Psoas muscle (tissue), 8 donors: Measurements from ENCODE around the gene MEF2A. TPM values are rescaled to one million over a fixed set of nuclear protein-coding genes. Genes with fewer than 3 reads are reported as not detected.
"Not testable (repeated sequence)": the region's sequence is repeated elsewhere in the genome, so short reads cannot be mapped to it uniquely, and the experiment has no call there.

Experiments
- ATAC-seq, 4 donors: fragments of 200-7000 bp; cut with Tn5 transposase; one replicate each; pipeline ENCODE4 v1.9.1; 2020; ENCODE audit warnings: moderate library complexity in 3 of 4, mild to moderate bottlenecking in 2 of 4
- DNase-seq, 2 donors: peaks; one replicate each; pipeline ENCODE4 v3.0.0-alpha.2; 2020
- H3K27ac ChIP-seq: fragments of 200-600 bp; one replicate; pipeline ENCODE4 v1.8.0; 2022
- H3K27me3 ChIP-seq, 3 donors: fragments of 200-600 bp in 1 of 3; one replicate each; pipeline versions ENCODE4 v1.6.1 to v1.8.0; 2013 to 2022; ENCODE audit warnings: low read length in 2 of 3, mild to moderate bottlenecking in 2 of 3, moderate library complexity in 1 of 3; ENCODE audit not compliant: insufficient read depth in 3 of 3
- H3K36me3 ChIP-seq, 2 donors: fragments of 200-600 bp in 1 of 2; one replicate each; pipeline versions ENCODE4 v1.6.1 to v1.8.0; 2013 to 2022; ENCODE audit warnings: low read depth in 1 of 2, mild to moderate bottlenecking in 1 of 2, moderate library complexity in 1 of 2; ENCODE audit not compliant: insufficient read depth in 1 of 2
- H3K4me1 ChIP-seq: fragments of 200-600 bp; one replicate; pipeline ENCODE4 v1.8.0; 2022
- H3K4me3 ChIP-seq: fragments of 200-600 bp; one replicate; pipeline ENCODE4 v1.8.0; 2022; ENCODE audit warnings: mild to moderate bottlenecking
- H3K9me3 ChIP-seq: fragments of 200-600 bp; one replicate; pipeline ENCODE4 v1.8.0; 2022
- WGBS, 3 donors: extraction: QIAGEN DNeasy Blood & Tissue Kit; methylation state at CpG; one replicate each; pipeline versions ENCODE4 v1.1.6 to v1.1.7; 2013; 5-methylcytosine and 5-hydroxymethylcytosine counted together
- intact Hi-C, 2 donors: fragments of 100-400 bp; cut with DNase I; formaldehyde crosslinking; loops; one replicate each; pipeline versions ENCODE4 v1.11.0 to v1.14.2; 2022
- polyA plus RNA-seq, 3 donors: library from polyadenylated mRNA; stranded (reverse); fragments of 200-250 nt; gene quantifications; one replicate each; pipeline ENCODE4 v1.2.3, GENCODE V29; 2013
- total RNA-seq, 4 donors: library from RNA; stranded (reverse); fragmentation: NEBNext Ultra II Directional in 2 of 4; extraction: Animal tissue kit (Norgen Biotek cat#: 25700) in 2 of 4; gene quantifications; one replicate each; pipeline versions ENCODE4 v1.2.1 to v1.2.4, GENCODE V29; 2021 to 2023
- TF ChIP-seq, protein P1 (sequence below): fragments of 200-600 bp; IDR thresholded peaks from one replicate; pipeline ENCODE4 v1.8.0; 2022; ENCODE audit warnings: antibody characterized with exemption
- donor health status: healthy with polysubstance abuse.
- donor health status: DM: no; HTN: no; CAD: no; lungs with moderate emphysema.
- donor health status: Bipolar disorder and iron deficiency.
- donor health status: healthy.
- donor health status: DM: yes; HTN: yes; CAD: no.
- donor health status: DM: no; HTN: no; CAD: no.
- donor health status: DM: no; HTN: no; CAD: no.
- donor health status: DM: yes; HTN: yes; CAD: no.

Gene MEF2A
- total and polyA plus RNA-seq, 7 donors, result 17.1 to 92.6 (median 63.9) TPM

DNA sequence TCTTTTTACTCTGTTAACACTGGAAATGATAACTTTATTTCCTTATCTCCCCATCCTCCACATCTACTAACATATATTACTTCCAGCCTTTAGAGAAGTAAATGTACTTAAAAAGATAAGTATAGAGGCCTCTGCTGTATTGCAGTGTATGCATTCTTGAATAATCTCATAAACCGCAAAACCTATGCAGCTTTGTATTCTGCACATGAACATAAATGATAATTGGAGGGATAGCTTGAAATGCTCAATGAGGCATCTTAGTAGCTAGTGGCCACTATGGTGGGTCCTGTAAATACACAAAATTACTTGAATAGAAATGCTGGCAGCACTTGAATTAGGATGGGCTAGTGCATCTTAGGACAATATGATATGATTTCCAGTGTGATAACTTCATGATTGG, 90.4 kb downstream of the MEF2A start:
- Histone ChIP-seq H3K27ac (no peak overlapping the region), H3K9me3 (no peaks in the 10 kb centered on the region), H3K4me3 (no peak overlapping the region), H3K27me3 (no peaks in the 10 kb centered on the region), H3K4me1 (no peaks in the 10 kb centered on the region), H3K36me3 (no peaks in the 10 kb centered on the region)
- 95 to 99% (median 97%) methylated on average over 1 of the region's 1 CpG for WGBS, 3 donors
- DNase-seq (no peak), ATAC-seq (no peak)
- TF ChIP-seq, protein P1, sequence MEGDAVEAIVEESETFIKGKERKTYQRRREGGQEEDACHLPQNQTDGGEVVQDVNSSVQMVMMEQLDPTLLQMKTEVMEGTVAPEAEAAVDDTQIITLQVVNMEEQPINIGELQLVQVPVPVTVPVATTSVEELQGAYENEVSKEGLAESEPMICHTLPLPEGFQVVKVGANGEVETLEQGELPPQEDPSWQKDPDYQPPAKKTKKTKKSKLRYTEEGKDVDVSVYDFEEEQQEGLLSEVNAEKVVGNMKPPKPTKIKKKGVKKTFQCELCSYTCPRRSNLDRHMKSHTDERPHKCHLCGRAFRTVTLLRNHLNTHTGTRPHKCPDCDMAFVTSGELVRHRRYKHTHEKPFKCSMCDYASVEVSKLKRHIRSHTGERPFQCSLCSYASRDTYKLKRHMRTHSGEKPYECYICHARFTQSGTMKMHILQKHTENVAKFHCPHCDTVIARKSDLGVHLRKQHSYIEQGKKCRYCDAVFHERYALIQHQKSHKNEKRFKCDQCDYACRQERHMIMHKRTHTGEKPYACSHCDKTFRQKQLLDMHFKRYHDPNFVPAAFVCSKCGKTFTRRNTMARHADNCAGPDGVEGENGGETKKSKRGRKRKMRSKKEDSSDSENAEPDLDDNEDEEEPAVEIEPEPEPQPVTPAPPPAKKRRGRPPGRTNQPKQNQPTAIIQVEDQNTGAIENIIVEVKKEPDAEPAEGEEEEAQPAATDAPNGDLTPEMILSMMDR, result no peak
- intact Hi-C loops, result no loop called here

GRCh38 chr15:99657996-99658395, 92.2 kb downstream of the MEF2A start:
- Histone ChIP-seq H3K9me3 (no peaks in the 10 kb centered on the region), H3K36me3 (no peaks in the 10 kb centered on the region), H3K4me3 (no peak overlapping the region), H3K4me1 (no peaks in the 10 kb centered on the region), H3K27ac (no peak overlapping the region), H3K27me3 (no peaks in the 10 kb centered on the region)
- WGBS, 3 donors, result 90 to 94% (median 93%) methylated on average over 2 of the region's 2 CpGs
- TF ChIP-seq, protein P1, result no peak
- ATAC-seq, result no peak
- no peak for DNase-seq
- intact Hi-C loops, result no loop called here

DNA sequence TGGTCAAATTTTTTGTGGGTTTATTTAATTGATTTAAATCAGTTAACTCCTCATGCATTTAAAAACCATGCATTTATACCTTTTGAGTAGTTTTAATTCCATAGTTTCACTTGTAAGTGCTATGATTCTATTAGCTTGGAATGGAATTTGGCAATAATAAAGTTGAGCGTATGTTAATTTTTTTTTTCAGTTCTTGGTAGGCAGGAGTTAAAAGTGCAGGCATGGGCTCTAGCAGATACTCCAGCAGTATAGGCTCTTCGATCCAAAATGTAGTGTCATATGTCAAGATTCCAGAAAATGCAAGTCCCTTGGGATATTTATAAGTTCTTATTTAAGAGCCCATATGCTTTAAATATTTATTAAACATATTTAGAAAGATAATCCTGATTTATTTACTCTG, 97.1 kb downstream of the MEF2A start:
- Histone ChIP-seq H3K4me1 (no peaks in the 10 kb centered on the region), H3K4me3 (no peak overlapping the region), H3K36me3 (peaks cover 0 to 6% of the 10 kb centered on the region in 2 donors), H3K27me3 (no peaks in the 10 kb centered on the region), H3K27ac (no peak overlapping the region), H3K9me3 (no peaks in the 10 kb centered on the region)
- 47 to 63% (median 58%) methylated on average over 2 of the region's 2 CpGs for WGBS, 3 donors
- TF ChIP-seq, protein P1, result no peak
- ATAC-seq (no peak), DNase-seq (no peak)
- intact Hi-C loops, result no loop called here

GRCh38 chr15:99666073-99666472, 100.3 kb downstream of the MEF2A start:
- intact Hi-C loops, H3K27me3 ChIP-seq, H3K9me3 ChIP-seq, H3K36me3 ChIP-seq, H3K27ac ChIP-seq, DNase-seq, H3K4me1 ChIP-seq, H3K4me3 ChIP-seq, ATAC-seq: not testable (repeated sequence)
- WGBS, 3 donors, result 96 to 99% (median 99%) methylated on average over 6 of the region's 6 CpGs

DNA sequence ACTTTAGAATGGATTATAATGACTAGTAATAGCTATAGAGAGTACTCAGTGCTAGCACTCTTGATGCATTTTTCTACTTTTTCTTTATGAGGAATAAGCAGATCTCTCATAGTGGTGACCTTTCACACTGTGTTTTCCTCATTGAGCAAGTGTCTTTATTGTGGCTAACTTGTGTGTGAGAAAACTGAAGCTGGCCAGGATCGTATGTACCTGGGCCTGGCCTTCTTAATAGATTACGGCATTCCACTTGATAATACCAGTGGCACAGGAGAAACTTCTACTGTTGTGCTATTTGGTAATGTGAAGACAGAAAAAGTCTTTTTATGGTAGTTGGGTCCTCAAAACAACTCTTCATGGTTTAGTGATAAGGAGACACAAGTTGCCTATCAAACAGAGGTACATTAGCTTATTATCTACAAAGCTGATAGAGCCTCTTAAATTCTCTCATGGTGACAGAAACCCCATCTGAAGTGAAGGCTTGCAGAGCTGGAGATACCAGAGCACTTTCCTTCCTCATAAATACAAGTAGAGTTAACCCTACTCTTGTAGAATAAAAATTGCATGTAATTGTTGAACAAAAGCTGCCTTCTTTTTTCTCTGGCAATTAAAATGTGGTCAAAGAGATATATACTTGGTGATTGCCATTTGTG, 102.9 kb downstream of the MEF2A start:
- no peaks in the 10 kb centered on the region for H3K9me3 ChIP-seq
- H3K4me3 ChIP-seq, result no peak overlapping the region
- ATAC-seq (no peak), DNase-seq (no peak)
- no peaks in the 10 kb centered on the region for H3K27me3 ChIP-seq
- TF ChIP-seq, protein P1, result no peak
- H3K36me3 ChIP-seq, result peaks cover 0 to 31% of the 10 kb centered on the region in 2 donors
- intact Hi-C loops, result no loop called here
- 88 to 96% (median 90%) methylated on average over 2 of the region's 2 CpGs for WGBS, 3 donors
- peaks cover 12% of the 10 kb centered on the region for H3K4me1 ChIP-seq
- H3K27ac ChIP-seq, result no peak overlapping the region
